H1 (cell line): ENCODE data around the gene B3GNT2. TPM values are rescaled to one million over a fixed set of nuclear protein-coding genes. Genes with fewer than 3 reads are reported as not detected.

Experiments
- CTCF ChIA-PET: fragments of 300-600 bp; sonication (Branson Sonifier 250); formaldehyde crosslinking; loops from one replicate; lab custom pipeline; 2021; ENCODE audit not compliant: partially characterized antibody; lab: Charles Lee
- POLR2A ChIA-PET: fragments of 300-600 bp; sonication (Branson Sonifier 250); formaldehyde crosslinking; loops from one replicate; lab custom pipeline; 2021; ENCODE audit warnings: inconsistent platforms; ENCODE audit not compliant: partially characterized antibody; lab: Charles Lee
- DNase-seq, 2 experiments: peaks; one replicate each; pipeline versions ENCODE4 v3.0.0 to v3.0.0-alpha.2; 2010 to 2022; ENCODE audit warnings: low spot score in 2 of 2, low read depth in 1 of 2, mixed read lengths in 1 of 2
- FAIRE-seq: peaks from 2 replicates; lab custom pipeline; 2011; peaks lifted over from hg19 to GRCh38; lab: Jason Lieb, UNC
- H2AFZ ChIP-seq: 2 replicates; pipeline ENCODE4 v1.8.1; 2012; ENCODE audit warnings: low read length, inconsistent platforms
- H2AK5ac ChIP-seq: 2 replicates; pipeline ENCODE4 v1.6.1; 2013; ENCODE audit warnings: low read depth, low read length
- H2BK120ac ChIP-seq: replicated peaks from 2 replicates; pipeline ENCODE3; 2013; ENCODE audit warnings: low read depth, low read length, inconsistent platforms
- H2BK12ac ChIP-seq: 2 replicates; pipeline ENCODE4 v1.6.1; 2013; ENCODE audit warnings: low read depth, low read length
- H2BK15ac ChIP-seq: 2 replicates; pipeline ENCODE4 v1.6.1; 2013; ENCODE audit warnings: low read length
- H2BK20ac ChIP-seq: 2 replicates; pipeline ENCODE4 v1.6.1; 2013; ENCODE audit warnings: low read length
- H2BK5ac ChIP-seq: 2 replicates; pipeline ENCODE4 v1.6.1; 2013; ENCODE audit warnings: low read depth, low read length
- H3K14ac ChIP-seq: 2 replicates; pipeline ENCODE4 v1.6.1; 2013; ENCODE audit warnings: inconsistent platforms; ENCODE audit not compliant: insufficient read length
- H3K18ac ChIP-seq: 2 replicates; pipeline ENCODE4 v1.6.1; 2013; ENCODE audit warnings: low read length; ENCODE audit errors: extremely low read depth
- H3K23ac ChIP-seq: 2 replicates; pipeline ENCODE4 v1.6.1; 2013; ENCODE audit warnings: inconsistent platforms; ENCODE audit not compliant: insufficient read length
- H3K23me2 ChIP-seq: 2 replicates; pipeline ENCODE4 v1.6.1; 2013; ENCODE audit warnings: low read depth, low read length
- H3K27ac ChIP-seq: 2 replicates; pipeline ENCODE4 v1.6.1; 2011; ENCODE audit warnings: low read depth, low read length, inconsistent platforms
- H3K27me3 ChIP-seq, 4 experiments: replicated peaks in 1 of 4; 1 replicate in 1 of 4; 2 replicates in 3 of 4; pipeline versions ENCODE4 v1.6.1 to v1.8.1; 2011 to 2013; ENCODE audit warnings: low read length in 3 of 4, mild to moderate bottlenecking in 3 of 4, inconsistent platforms in 2 of 4, mixed read lengths in 2 of 4, moderate library complexity in 1 of 4; ENCODE audit not compliant: control insufficient read depth in 3 of 4, insufficient read depth in 3 of 4; ENCODE audit errors: extremely low read depth in 1 of 4
- H3K36me3 ChIP-seq, 4 experiments: 2 replicates each; pipeline versions ENCODE4 v1.6.1 to v1.8.1; 2011 to 2013; ENCODE audit warnings: mild to moderate bottlenecking in 4 of 4, low read length in 3 of 4, moderate library complexity in 2 of 4, control low read depth in 1 of 4, inconsistent platforms in 1 of 4; ENCODE audit not compliant: insufficient read depth in 4 of 4, control insufficient read depth in 2 of 4
- H3K4ac ChIP-seq: replicated peaks from 2 replicates; pipeline ENCODE3; 2013; ENCODE audit warnings: low read length, low read depth, mixed read lengths, inconsistent platforms; ENCODE audit not compliant: insufficient read length
- H3K4me1 ChIP-seq, 4 experiments: replicated peaks in 1 of 4; 1 replicate in 1 of 4; 2 replicates in 3 of 4; pipeline versions ENCODE4 v1.6.1 to v1.8.1; 2011 to 2013; ENCODE audit warnings: low read length in 3 of 4, inconsistent platforms in 2 of 4, mixed read lengths in 1 of 4; ENCODE audit not compliant: insufficient read depth in 4 of 4, control insufficient read depth in 3 of 4
- H3K4me2 ChIP-seq, 2 experiments: 2 replicates each; pipeline versions ENCODE4 v1.6.1 to v1.8.1; 2011 to 2013; ENCODE audit warnings: low read depth in 2 of 2, low read length in 2 of 2, control low read depth in 1 of 2, inconsistent platforms in 1 of 2, mild to moderate bottlenecking in 1 of 2; ENCODE audit not compliant: insufficient read depth in 1 of 2
- H3K4me3 ChIP-seq, 4 experiments: fragments of 200-600, 300-600 bp in 1 of 4; sonication (generic), shearing (Covaris generic), sonication (Bioruptor Twin) in 1 of 4; 2 replicates each; pipeline versions ENCODE4 v1.5.1 to v1.8.1; 2011 to 2016; ENCODE audit warnings: low read length in 4 of 4, low read depth in 3 of 4, control low read depth in 2 of 4, inconsistent platforms in 2 of 4, mild to moderate bottlenecking in 2 of 4, mixed read lengths in 1 of 4, moderate library complexity in 1 of 4; ENCODE audit not compliant: insufficient read depth in 2 of 4; ENCODE audit errors: extremely low read depth in 1 of 4
- H3K56ac ChIP-seq: replicated peaks from 2 replicates; pipeline ENCODE3; 2013; ENCODE audit warnings: low read depth, mild to moderate bottlenecking, mixed read lengths, low read length, inconsistent platforms; ENCODE audit not compliant: insufficient read length
- H3K79me1 ChIP-seq: 2 replicates; pipeline ENCODE4 v1.6.1; 2013; ENCODE audit warnings: low read depth, low read length, control low read depth
- H3K79me2 ChIP-seq, 2 experiments: 2 replicates each; pipeline versions ENCODE4 v1.6.1 to v1.8.1; 2012 to 2013; ENCODE audit warnings: low read length in 2 of 2, mild to moderate bottlenecking in 2 of 2, inconsistent platforms in 1 of 2; ENCODE audit not compliant: insufficient read depth in 2 of 2, control insufficient read depth in 1 of 2
- H3K9ac ChIP-seq, 4 experiments: replicated peaks in 1 of 4; 1 replicate in 1 of 4; 2 replicates in 3 of 4; pipeline versions ENCODE4 v1.6.1 to v1.8.1; 2011 to 2013; ENCODE audit warnings: low read depth in 3 of 4, low read length in 3 of 4, control low read depth in 2 of 4, mild to moderate bottlenecking in 2 of 4, moderate library complexity in 2 of 4, inconsistent platforms in 1 of 4; ENCODE audit errors: extremely low read depth in 1 of 4
- H3K9me3 ChIP-seq, 2 experiments: 2 replicates each; pipeline versions ENCODE4 v1.6.1 to v1.8.1; 2012 to 2013; ENCODE audit warnings: mild to moderate bottlenecking in 2 of 2, moderate library complexity in 2 of 2, control low read depth in 1 of 2, inconsistent platforms in 1 of 2, low read depth in 1 of 2, low read length in 1 of 2, mixed read lengths in 1 of 2; ENCODE audit not compliant: insufficient read depth in 2 of 2
- H4K20me1 ChIP-seq, 2 experiments: replicated peaks in 1 of 2; 2 replicates each; pipeline versions ENCODE3 to v1.8.1; 2011 to 2013; ENCODE audit warnings: inconsistent platforms in 2 of 2, low read length in 2 of 2, mild to moderate bottlenecking in 1 of 2; ENCODE audit not compliant: insufficient read depth in 2 of 2, control insufficient read depth in 1 of 2
- H4K5ac ChIP-seq: 2 replicates; pipeline ENCODE4 v1.6.1; 2013; ENCODE audit warnings: low read length, low read depth, mixed read lengths, inconsistent platforms; ENCODE audit not compliant: insufficient read length
- H4K8ac ChIP-seq: 2 replicates; pipeline ENCODE4 v1.8.0; 2013; ENCODE audit warnings: mild to moderate bottlenecking, moderate library complexity, low read length, inconsistent platforms; ENCODE audit not compliant: insufficient read depth; ENCODE audit errors: extremely low read depth
- H4K91ac ChIP-seq: replicated peaks from 2 replicates; pipeline ENCODE3; 2013; ENCODE audit warnings: low read length, mixed read lengths, inconsistent platforms; ENCODE audit not compliant: insufficient read length
- FOSL1 ChIP-seq: IDR thresholded peaks from 2 replicates; pipeline ENCODE4 v1.6.1; 2011; ENCODE audit warnings: mild to moderate bottlenecking, low read depth, low read length, moderate library complexity; ENCODE audit not compliant: insufficient read depth
- GABPA ChIP-seq: IDR thresholded peaks from 2 replicates; pipeline ENCODE4 v1.6.1; 2011; ENCODE audit warnings: mild to moderate bottlenecking, low read length, moderate library complexity, borderline replicate concordance; ENCODE audit not compliant: insufficient read depth
- KDM4A ChIP-seq: IDR thresholded peaks from one replicate; pipeline ENCODE4 v1.7.1; 2012; ENCODE audit warnings: low read depth, mild to moderate bottlenecking, moderate library complexity, low read length, inconsistent platforms; ENCODE audit not compliant: severe bottlenecking
- MAFK ChIP-seq: IDR thresholded peaks from 2 replicates; pipeline ENCODE4 v1.6.1; 2012; ENCODE audit warnings: low read depth, mild to moderate bottlenecking, improper control_type of control experiment, low read length
- RAD21 ChIP-seq, 2 experiments: IDR thresholded peaks in 1 of 2; conservative IDR thresholded peaks in 1 of 2; 2 replicates each; pipeline ENCODE4 v1.6.1; 2011; ENCODE audit warnings: low read depth in 2 of 2, low read length in 2 of 2, improper control_type of control experiment in 1 of 2, inconsistent platforms in 1 of 2, mild to moderate bottlenecking in 1 of 2, moderate library complexity in 1 of 2
- USF2 ChIP-seq: IDR thresholded peaks from 2 replicates; pipeline ENCODE4 v1.6.1; 2011; ENCODE audit warnings: low read length, improper control_type of control experiment
- WGBS, 2 experiments: shearing (Covaris generic) in 1 of 2; methylation state at CpG; one replicate each; pipeline versions ENCODE4 v1.1.6 to v1.1.7; 2013 to 2015; ENCODE audit warnings: low lambda C conversion rate in 2 of 2, mixed read lengths in 2 of 2, inconsistent platforms in 1 of 2, low coverage in 1 of 2, missing lambda C conversion rate in 1 of 2; ENCODE audit not compliant: insufficient replicate concordance in 2 of 2, insufficient coverage in 1 of 2, insufficient read length in 1 of 2; ENCODE audit errors: extremely low coverage in 1 of 2, missing lambda C conversion rate in 1 of 2; 5-methylcytosine and 5-hydroxymethylcytosine counted together
- polyA plus RNA-seq, 7 experiments: library from polyadenylated mRNA; depleted of rRNA in 3 of 7; stranded (reverse) in 5 of 7; unstranded in 2 of 7; fragments of >200 nt in 5 of 7; fragments of 200-250 nt in 2 of 7; gene quantifications; 1 replicate in 5 of 7; 2 replicates in 1 of 7; 4 replicates in 1 of 7; pipeline versions ENCODE4 v1.2.1 to v1.2.3, GENCODE V29; 2011 to 2013; ENCODE audit warnings: missing spikeins in 2 of 7, mixed read lengths in 2 of 7
- total RNA-seq: library from RNA; stranded (reverse); fragmentation: NEBNext Ultra II Directional; extraction: Animal tissue kit (Norgen Biotek cat#: 25700); gene quantifications from 2 replicates; pipeline ENCODE4 v1.2.1, GENCODE V29; 2021
- TF ChIP-seq, protein P1 (sequence below): IDR thresholded peaks from 2 replicates; pipeline ENCODE4 v1.6.1; 2011; ENCODE audit warnings: low read depth, mild to moderate bottlenecking, low read length; ENCODE audit not compliant: insufficient read depth

The B3GNT2 gene
- total and polyA plus RNA-seq, 2 of the 8 experiments (the other 6 are each of a cell fraction or from before 2014, with no cell fraction given): 20.1 to 40.8 TPM

DNA sequence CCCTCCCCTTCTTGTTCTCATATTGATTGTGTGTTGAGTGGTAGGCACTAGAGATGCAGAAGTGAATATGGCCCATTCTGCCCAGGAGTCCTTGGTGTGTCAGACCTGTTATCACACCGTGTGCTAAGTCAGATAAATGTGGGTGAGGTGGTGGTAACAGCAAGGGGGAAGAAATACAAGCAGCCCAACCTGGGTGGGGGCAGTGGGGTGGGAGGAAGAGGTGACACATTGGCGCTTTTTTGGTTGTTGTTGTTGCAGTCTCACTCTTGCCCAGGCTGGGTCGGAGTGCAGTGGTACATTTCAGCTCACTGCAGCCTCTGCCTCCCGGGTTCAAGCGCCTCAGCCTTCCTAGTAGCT, 12.8 kb downstream of the B3GNT2 start:
- no peak overlapping the region for H4K91ac ChIP-seq
- H3K23me2 ChIP-seq: no peaks in the 10 kb centered on the region
- H2BK120ac ChIP-seq: no peak overlapping the region
- POLR2A ChIA-PET: no interaction called here
- H3K56ac ChIP-seq: no peak overlapping the region
- no peak overlapping the region for H2BK5ac ChIP-seq
- H3K9ac ChIP-seq: no peak overlapping the region
- no peak overlapping the region for H2BK12ac ChIP-seq
- no peak overlapping the region for H3K4me2 ChIP-seq
- H2AK5ac ChIP-seq: no peak overlapping the region
- CTCF ChIA-PET: no interaction called here
- H3K27ac ChIP-seq: no peak overlapping the region
- H4K8ac ChIP-seq: no peak overlapping the region
- peaks cover 38 to 48% of the 10 kb centered on the region in 2 experiments for H4K20me1 ChIP-seq
- no peak overlapping the region for H2BK20ac ChIP-seq
- no peaks in the 10 kb centered on the region for H3K9me3 ChIP-seq
- FAIRE-seq (no peak), DNase-seq (no peak)
- 87% methylated on average over 5 of the region's 5 CpGs; no CpG with 5 or more reads in 1 of the 2 experiments for WGBS, 2 experiments
- no peaks in the 10 kb centered on the region for H3K36me3 ChIP-seq
- H3K4me3 ChIP-seq: no peak overlapping the region
- H3K18ac ChIP-seq: no peak overlapping the region
- H3K4me1 ChIP-seq: peaks cover 3 to 16% (median 13%) of the 10 kb centered on the region in 4 experiments
- H3K23ac ChIP-seq: no peak overlapping the region
- no peak overlapping the region for H4K5ac ChIP-seq
- no peaks in the 10 kb centered on the region for H3K27me3 ChIP-seq
- TF ChIP-seq FOSL1 (no peak), KDM4A (no peak), GABPA (no peak), MAFK (no peak), USF2 (no peak), RAD21 (IDR thresholded peaks at IDR 0.05 in 1 of 2, conservative IDR thresholded peaks at IDR 0.05 in 1 of 2; ENCODE audit: low read depth in 2 of 2, low read length in 2 of 2) (no peak)
- TF ChIP-seq, protein P1, sequence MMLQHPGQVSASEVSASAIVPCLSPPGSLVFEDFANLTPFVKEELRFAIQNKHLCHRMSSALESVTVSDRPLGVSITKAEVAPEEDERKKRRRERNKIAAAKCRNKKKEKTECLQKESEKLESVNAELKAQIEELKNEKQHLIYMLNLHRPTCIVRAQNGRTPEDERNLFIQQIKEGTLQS: no peak
- peaks cover 25% of the 10 kb centered on the region for H3K79me1 ChIP-seq
- no peak overlapping the region for H3K14ac ChIP-seq
- peaks cover 75 to 100% of the 10 kb centered on the region in 2 experiments for H3K79me2 ChIP-seq
- H3K4ac ChIP-seq: no peak overlapping the region
- H2AFZ ChIP-seq: no peak overlapping the region
- H2BK15ac ChIP-seq: no peak overlapping the region
